Upper lobe of right lung (tissue), 1 donor: ENCODE data around the gene EPB41L3. TPM values are rescaled to one million over a fixed set of nuclear protein-coding genes. Genes with fewer than 3 reads are reported as not detected.

Source experiments
- ATAC-seq: fragments of 200-7000 bp; cut with Tn5 transposase; one replicate; pipeline ENCODE4 v1.9.1; 2020; ENCODE audit warnings: mild to moderate bottlenecking, moderate library complexity
- DNase-seq: peaks from one replicate; pipeline ENCODE4 v3.0.0-alpha.2; 2020
- H3K27ac ChIP-seq: fragments of 200-600 bp; one replicate; pipeline ENCODE4 v1.8.0; 2022
- H3K27me3 ChIP-seq: fragments of 200-600 bp; one replicate; pipeline ENCODE4 v1.8.0; 2022; ENCODE audit warnings: mild to moderate bottlenecking
- H3K36me3 ChIP-seq: fragments of 200-600 bp; one replicate; pipeline ENCODE4 v1.8.0; 2022
- H3K4me1 ChIP-seq: fragments of 200-600 bp; one replicate; pipeline ENCODE4 v1.8.0; 2022
- H3K4me3 ChIP-seq: fragments of 200-600 bp; one replicate; pipeline ENCODE4 v1.8.0; 2022; ENCODE audit warnings: mild to moderate bottlenecking
- H3K9me3 ChIP-seq: fragments of 200-600 bp; one replicate; pipeline ENCODE4 v1.8.0; 2022
- CTCF ChIP-seq: fragments of 200-600 bp; IDR thresholded peaks from one replicate; pipeline ENCODE4 v1.8.0; 2022; ENCODE audit warnings: antibody characterized with exemption
- intact Hi-C: fragments of 100-400 bp; cut with DNase I; formaldehyde crosslinking; loops from one replicate; pipeline ENCODE4 v1.11.0; 2022
- total RNA-seq: library from RNA; stranded (reverse); fragmentation: NEBNext Ultra II Directional; extraction: Animal tissue kit (Norgen Biotek cat#: 25700); gene quantifications from one replicate; pipeline ENCODE4 v1.2.1, GENCODE V29; 2021
- donor health status: DM: no; HTN: yes; CAD: no; lungs with severe emphysema.

The EPB41L3 gene
- total RNA-seq, 1 donor from 2014 or later = 68.9 TPM

- H3K4me3 ChIP-seq = no peak overlapping the region
- H3K4me1 ChIP-seq = peaks cover 18% of the 10 kb centered on the region
- H3K9me3 ChIP-seq = no peaks in the 10 kb centered on the region
- no peak for TF ChIP-seq CTCF
- H3K36me3 ChIP-seq = no peaks in the 10 kb centered on the region
- intact Hi-C loops = no loop called here
- H3K27me3 ChIP-seq = no peaks in the 10 kb centered on the region
- no peak for DNase-seq
- H3K27ac ChIP-seq = no peak overlapping the region
- no peak for ATAC-seq
Measured at GRCh38 chr18:5519448-5520298, 24.1 kb downstream of the EPB41L3 start.

- TF ChIP-seq CTCF = no peak
- H3K9me3 ChIP-seq = no peaks in the 10 kb centered on the region
- peaks cover 24% of the 10 kb centered on the region for H3K4me1 ChIP-seq
- H3K4me3 ChIP-seq = no peak overlapping the region
- H3K36me3 ChIP-seq = no peaks in the 10 kb centered on the region
- intact Hi-C loops = no loop called here
- no peak overlapping the region for H3K27ac ChIP-seq
- ATAC-seq = no peak
- H3K27me3 ChIP-seq = no peaks in the 10 kb centered on the region
- no peak for DNase-seq
Measured at GRCh38 chr18:5518899-5519371, 24.9 kb downstream of the EPB41L3 start.

GRCh38 chr18:5518179-5518770 is 25.5 kb downstream of the EPB41L3 start:
- TF ChIP-seq CTCF = no peak
- Histone ChIP-seq H3K9me3 (no peaks in the 10 kb centered on the region), H3K27ac (no peak overlapping the region), H3K4me3 (no peak overlapping the region), H3K36me3 (no peaks in the 10 kb centered on the region), H3K4me1 (peaks cover 24% of the 10 kb centered on the region), H3K27me3 (no peaks in the 10 kb centered on the region)
- intact Hi-C loops = no loop called here
- DNase-seq (no peak), ATAC-seq (no peak)

GRCh38 chr18:5516841-5517240 is 27.0 kb downstream of the EPB41L3 start:
- no peak overlapping the region for H3K27ac ChIP-seq

More at GRCh38 chr18:5516841-5517240, 27.0 kb downstream of the EPB41L3 start:
- Histone ChIP-seq H3K9me3 (no peaks in the 10 kb centered on the region), H3K4me3 (no peak overlapping the region), H3K36me3 (no peaks in the 10 kb centered on the region), H3K4me1 (peaks cover 24% of the 10 kb centered on the region), H3K27me3 (no peaks in the 10 kb centered on the region)
- no peak for ATAC-seq
- intact Hi-C loops = no loop called here
- no peak for DNase-seq
- TF ChIP-seq CTCF = no peak
